Activated CD8-positive, alpha-beta T cell treated with anti-CD3 and anti-CD28 coated beads for 36 hours (primary cell): Measurements from ENCODE around the gene DIPK1A. TPM values are rescaled to one million over a fixed set of nuclear protein-coding genes. Genes with fewer than 3 reads are reported as not detected.

Source experiments
- ATAC-seq: fragments of 200-7000 bp; cut with Tn5 transposase; one replicate; pipeline ENCODE4 v1.10.0; 2021; ENCODE audit warnings: mild to moderate bottlenecking, moderate library complexity
- CTCF ChIA-PET: fragments of 350-600 bp; sonication (Branson Sonifier 250); formaldehyde crosslinking; loops from one replicate; lab custom pipeline; 2021; ENCODE audit warnings: antibody characterized with exemption; lab: Charles Lee
- POLR2A ChIA-PET: fragments of 350-600 bp; sonication (Branson Sonifier 250); formaldehyde crosslinking; loops from one replicate; lab custom pipeline; 2021; ENCODE audit warnings: antibody characterized with exemption; lab: Charles Lee
- DNase-seq: peaks from one replicate; pipeline ENCODE4 v3.0.0-alpha.2; 2020
- H3K27ac Mint-ChIP-seq: one replicate; pipeline ENCODE4 v1.8.0; 2021; ENCODE audit warnings: mild to moderate bottlenecking, mixed read lengths
- H3K27me3 Mint-ChIP-seq: one replicate; pipeline ENCODE4 v1.8.0; 2021; ENCODE audit warnings: mixed read lengths
- H3K36me3 Mint-ChIP-seq: one replicate; pipeline ENCODE4 v1.8.0; 2021; ENCODE audit warnings: low read depth, mixed read lengths
- H3K4me1 Mint-ChIP-seq: one replicate; pipeline ENCODE4 v1.8.0; 2021; ENCODE audit warnings: low read depth, mixed read lengths
- H3K4me3 Mint-ChIP-seq: one replicate; pipeline ENCODE4 v1.8.0; 2021; ENCODE audit warnings: mild to moderate bottlenecking, moderate library complexity, mixed read lengths
- H3K9me3 Mint-ChIP-seq: one replicate; pipeline ENCODE4 v1.8.0; 2021; ENCODE audit warnings: mixed read lengths
- intact Hi-C: fragments of 100-400 bp; cut with micrococcal nuclease; formaldehyde crosslinking; loops from one replicate; pipeline ENCODE4 v1.10.0; 2022
- total RNA-seq, 2 experiments: library from RNA; stranded (reverse); gene quantifications; one replicate each; pipeline ENCODE4 v1.2.3, GENCODE V29; 2021
- TF ChIP-seq, protein P1 (sequence below): fragments of 200-600 bp; IDR thresholded peaks from one replicate; pipeline ENCODE4 v1.8.0; 2022; ENCODE audit warnings: antibody characterized with exemption, mild to moderate bottlenecking

Gene DIPK1A
- total RNA-seq, 2 experiments from 2014 or later, result 8.1 to 9.0 TPM

DNA sequence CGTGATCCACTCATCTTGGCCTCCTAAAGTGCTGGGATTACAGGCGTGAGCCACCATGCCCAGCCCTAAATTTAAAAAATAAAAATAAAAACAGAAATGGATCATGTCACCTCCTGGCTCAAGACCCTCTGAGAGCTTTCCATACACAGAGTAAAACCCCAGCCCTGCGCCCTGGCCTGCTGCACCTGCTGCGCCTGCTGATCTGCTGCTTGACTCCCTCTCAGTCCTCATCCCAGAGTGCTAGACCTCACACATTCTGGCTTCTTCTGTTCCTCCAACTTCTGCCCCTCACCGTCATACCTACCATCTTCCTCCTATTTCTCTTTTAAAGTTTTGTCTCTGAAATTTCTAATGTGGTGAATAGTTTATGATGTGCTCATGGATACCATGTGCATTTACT is 42.7 kb upstream of the DIPK1A start:
- H3K36me3 Mint-ChIP-seq, result no peaks in the 10 kb centered on the region
- H3K27me3 Mint-ChIP-seq, result peaks cover 4% of the 10 kb centered on the region
- H3K4me1 Mint-ChIP-seq, result no peaks in the 10 kb centered on the region
- intact Hi-C loops, result no loop called here
- H3K9me3 Mint-ChIP-seq, result no peaks in the 10 kb centered on the region
- DNase-seq (no peak), ATAC-seq (no peak)
- no peak overlapping the region for H3K27ac Mint-ChIP-seq
- POLR2A ChIA-PET, result interaction anchor here (1.4 kb wide), 1 partner anchor 170 kb away, joined by 3 read pairs; no protein-coding TSS in a partner anchor
- CTCF ChIA-PET, result interaction anchor here (1.0 to 4.3 kb wide), 4 partner anchors 9 to 145 kb away, joined by 3 to 35 read pairs (median 6); no protein-coding TSS in a partner anchor
- TF ChIP-seq, protein P1, sequence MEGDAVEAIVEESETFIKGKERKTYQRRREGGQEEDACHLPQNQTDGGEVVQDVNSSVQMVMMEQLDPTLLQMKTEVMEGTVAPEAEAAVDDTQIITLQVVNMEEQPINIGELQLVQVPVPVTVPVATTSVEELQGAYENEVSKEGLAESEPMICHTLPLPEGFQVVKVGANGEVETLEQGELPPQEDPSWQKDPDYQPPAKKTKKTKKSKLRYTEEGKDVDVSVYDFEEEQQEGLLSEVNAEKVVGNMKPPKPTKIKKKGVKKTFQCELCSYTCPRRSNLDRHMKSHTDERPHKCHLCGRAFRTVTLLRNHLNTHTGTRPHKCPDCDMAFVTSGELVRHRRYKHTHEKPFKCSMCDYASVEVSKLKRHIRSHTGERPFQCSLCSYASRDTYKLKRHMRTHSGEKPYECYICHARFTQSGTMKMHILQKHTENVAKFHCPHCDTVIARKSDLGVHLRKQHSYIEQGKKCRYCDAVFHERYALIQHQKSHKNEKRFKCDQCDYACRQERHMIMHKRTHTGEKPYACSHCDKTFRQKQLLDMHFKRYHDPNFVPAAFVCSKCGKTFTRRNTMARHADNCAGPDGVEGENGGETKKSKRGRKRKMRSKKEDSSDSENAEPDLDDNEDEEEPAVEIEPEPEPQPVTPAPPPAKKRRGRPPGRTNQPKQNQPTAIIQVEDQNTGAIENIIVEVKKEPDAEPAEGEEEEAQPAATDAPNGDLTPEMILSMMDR, result no peak
- no peak overlapping the region for H3K4me3 Mint-ChIP-seq

DNA sequence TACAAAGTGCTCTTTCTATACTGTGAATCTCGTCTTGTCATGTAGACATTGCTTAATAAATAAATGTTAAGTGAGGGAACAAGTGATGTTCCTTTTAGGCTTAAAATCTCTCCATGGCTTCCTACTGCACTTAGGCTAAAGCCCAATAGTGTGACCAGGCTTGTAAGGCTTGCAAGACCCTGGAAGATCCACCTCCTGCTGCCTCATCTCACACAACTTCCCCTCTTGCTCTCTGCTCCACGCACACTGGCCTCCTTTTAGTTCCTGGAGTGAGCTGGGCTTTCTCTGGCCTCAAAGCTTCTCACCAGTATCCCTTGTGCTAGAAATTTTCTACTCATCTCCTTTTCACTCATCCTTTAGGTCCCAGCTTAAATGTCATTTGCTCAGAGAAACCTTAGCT is 41.5 kb upstream of the DIPK1A start:
- TF ChIP-seq, protein P1, result no peak
- POLR2A ChIA-PET, result interaction anchor here (1.4 kb wide), 1 partner anchor 168 kb away, joined by 3 read pairs; no protein-coding TSS in a partner anchor
- CTCF ChIA-PET, result interaction anchor here (1.2 to 4.3 kb wide), 4 partner anchors 9 to 143 kb away, joined by 6 to 35 read pairs (median 17); no protein-coding TSS in a partner anchor
- no peak overlapping the region for H3K27ac Mint-ChIP-seq
- peaks cover 4% of the 10 kb centered on the region for H3K27me3 Mint-ChIP-seq
- no peaks in the 10 kb centered on the region for H3K4me1 Mint-ChIP-seq
- intact Hi-C loops, result no loop called here
- no peaks in the 10 kb centered on the region for H3K9me3 Mint-ChIP-seq
- no peaks in the 10 kb centered on the region for H3K36me3 Mint-ChIP-seq
- DNase-seq (no peak), ATAC-seq (no peak)
- no peak overlapping the region for H3K4me3 Mint-ChIP-seq

DNA sequence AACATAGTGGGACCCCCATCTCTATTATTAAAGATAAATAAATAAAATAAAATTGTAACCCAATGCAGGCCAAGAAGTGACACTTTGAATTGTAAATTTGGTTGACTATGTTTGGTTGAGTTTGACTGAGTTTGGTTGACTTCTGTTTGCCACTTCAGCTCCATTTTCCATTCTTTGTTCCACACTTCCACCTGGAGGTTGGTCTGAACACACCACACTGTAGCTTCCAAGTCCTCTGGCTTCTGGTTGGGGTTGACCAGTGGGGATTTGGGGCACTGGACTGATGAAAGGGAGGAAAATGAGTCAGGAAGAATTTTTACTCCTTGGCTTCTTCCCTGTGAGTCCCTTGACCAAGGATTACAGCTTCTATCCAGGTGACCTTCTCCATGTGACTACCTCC is 40.6 kb upstream of the DIPK1A start:
- H3K4me1 Mint-ChIP-seq, result no peaks in the 10 kb centered on the region
- ChIA-PET POLR2A (no interaction called here), CTCF (interaction anchor here (0.8 to 4.0 kb wide), 9 partner anchors 10 to 170 kb away, joined by 3 to 27 read pairs (median 6); partner anchors contain the start of gene RPL5)
- ATAC-seq (no peak), DNase-seq (no peak)
- no peaks in the 10 kb centered on the region for H3K9me3 Mint-ChIP-seq
- peaks cover 2% of the 10 kb centered on the region for H3K27me3 Mint-ChIP-seq
- no peak overlapping the region for H3K27ac Mint-ChIP-seq
- intact Hi-C loops, result no loop called here
- no peak overlapping the region for H3K4me3 Mint-ChIP-seq
- no peaks in the 10 kb centered on the region for H3K36me3 Mint-ChIP-seq
- TF ChIP-seq, protein P1, result no peak

DNA sequence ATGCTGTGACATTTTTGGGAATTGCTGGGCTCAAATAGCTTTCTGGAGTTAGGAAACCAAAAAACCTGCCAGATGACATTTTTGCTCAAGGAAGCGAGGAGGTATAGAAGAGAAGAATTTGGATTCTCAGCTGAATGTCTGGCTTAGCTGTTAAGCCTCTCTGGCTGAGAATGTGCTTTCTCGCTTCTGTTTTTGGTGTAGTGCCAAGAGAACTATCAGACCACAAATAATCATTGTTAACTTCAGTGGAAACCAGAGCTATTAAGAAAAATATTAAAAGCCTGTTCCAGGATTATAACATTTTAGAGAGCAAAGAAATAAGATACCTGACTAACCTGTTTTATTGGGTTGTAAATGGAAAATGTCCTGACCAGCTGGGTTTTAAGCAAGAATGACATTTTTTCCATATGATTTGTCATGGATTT is 39.5 kb upstream of the DIPK1A start:
- intact Hi-C loops, result no loop called here
- H3K27ac Mint-ChIP-seq, result no peak overlapping the region
- POLR2A ChIA-PET, result interaction anchor here (0.9 kb wide), 2 partner anchors 10 to 40 kb away, joined by 3 read pairs; no protein-coding TSS in a partner anchor

GRCh38 chr1:93000291-93000690 is 39.0 kb upstream of the DIPK1A start:
- DNase-seq (no peak), ATAC-seq (no peak)
- no peaks in the 10 kb centered on the region for H3K36me3 Mint-ChIP-seq
- POLR2A ChIA-PET, result interaction anchor here (0.9 kb wide), 2 partner anchors 10 to 40 kb away, joined by 3 read pairs; no protein-coding TSS in a partner anchor
- no peaks in the 10 kb centered on the region for H3K9me3 Mint-ChIP-seq
- TF ChIP-seq, protein P1, result no peak
- peaks cover 2% of the 10 kb centered on the region for H3K27me3 Mint-ChIP-seq
- CTCF ChIA-PET, result interaction anchor here (0.5 to 4.0 kb wide), 10 partner anchors 9 to 168 kb away, joined by 3 to 27 read pairs (median 4); partner anchors contain the start of gene RPL5
- intact Hi-C loops, result no loop called here
- H3K4me3 Mint-ChIP-seq, result no peak overlapping the region
- no peaks in the 10 kb centered on the region for H3K4me1 Mint-ChIP-seq
- H3K27ac Mint-ChIP-seq, result no peak overlapping the region

More for the DNA sequence above, 39.5 kb upstream of the DIPK1A start:
- peaks cover 2% of the 10 kb centered on the region for H3K27me3 Mint-ChIP-seq
- no peak overlapping the region for H3K4me3 Mint-ChIP-seq
- H3K36me3 Mint-ChIP-seq, result no peaks in the 10 kb centered on the region
- DNase-seq (no peak), ATAC-seq (no peak)
- no peaks in the 10 kb centered on the region for H3K9me3 Mint-ChIP-seq
- H3K4me1 Mint-ChIP-seq, result no peaks in the 10 kb centered on the region
- TF ChIP-seq, protein P1, result no peak
- CTCF ChIA-PET, result interaction anchor here (0.7 to 4.0 kb wide), 12 partner anchors 8 to 169 kb away, joined by 3 to 27 read pairs (median 4); partner anchors contain the start of gene RPL5
